Activated naive CD8-positive, alpha-beta T cell treated with anti-CD3 and anti-CD28 coated beads, Interleukin-2, amount 50 U/mL, for 16 hours (primary cell): ENCODE results near the gene CBR4.
"Not testable (repeated sequence)": the region's sequence is repeated elsewhere in the genome, so short reads cannot be mapped to it uniquely, and the experiment has no call there.

ENCODE experiments used
- DNase-seq: peaks from one replicate; pipeline ENCODE4 v3.0.0-alpha.2; 2020; ENCODE audit warnings: low read depth, low spot score

CBR4 gene

DNA sequence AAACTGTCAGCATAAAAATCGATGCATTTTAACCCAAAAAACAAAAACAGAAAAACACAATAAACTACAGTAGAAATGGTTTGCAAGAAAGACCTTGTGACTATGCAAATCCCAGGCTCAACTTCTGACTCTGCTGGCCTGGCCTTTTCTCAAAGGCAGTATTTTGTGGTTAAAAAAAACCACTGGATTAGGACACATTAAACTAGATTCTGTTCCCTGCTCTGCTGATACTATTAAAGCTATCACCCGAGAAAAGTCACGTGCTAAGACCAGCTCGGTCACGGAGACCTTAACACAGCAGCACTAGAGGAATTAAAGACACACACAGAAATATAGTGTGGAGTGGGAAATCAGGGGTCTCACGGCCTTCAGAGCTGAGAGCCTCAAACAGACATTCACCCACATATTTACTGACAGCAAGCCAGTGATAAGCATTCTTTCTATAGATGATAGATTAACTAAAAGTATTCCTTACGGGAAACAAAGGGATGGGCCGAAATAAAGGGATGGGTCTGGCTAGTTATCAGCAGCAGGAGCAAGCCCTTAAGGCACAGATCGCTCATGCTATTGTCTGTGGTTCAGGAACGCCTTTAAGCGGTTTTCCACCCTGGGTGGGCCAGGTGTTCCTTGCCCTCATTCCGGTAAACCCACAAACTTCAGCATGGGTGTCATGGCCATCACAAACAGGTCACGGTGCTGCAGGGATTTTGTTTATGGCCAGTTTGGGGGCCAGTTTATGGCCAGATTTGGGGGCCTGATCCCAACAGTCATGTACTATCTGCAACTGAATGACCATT, 16.1 kb downstream of the CBR4 start:
- DNase-seq: no peak

DNA sequence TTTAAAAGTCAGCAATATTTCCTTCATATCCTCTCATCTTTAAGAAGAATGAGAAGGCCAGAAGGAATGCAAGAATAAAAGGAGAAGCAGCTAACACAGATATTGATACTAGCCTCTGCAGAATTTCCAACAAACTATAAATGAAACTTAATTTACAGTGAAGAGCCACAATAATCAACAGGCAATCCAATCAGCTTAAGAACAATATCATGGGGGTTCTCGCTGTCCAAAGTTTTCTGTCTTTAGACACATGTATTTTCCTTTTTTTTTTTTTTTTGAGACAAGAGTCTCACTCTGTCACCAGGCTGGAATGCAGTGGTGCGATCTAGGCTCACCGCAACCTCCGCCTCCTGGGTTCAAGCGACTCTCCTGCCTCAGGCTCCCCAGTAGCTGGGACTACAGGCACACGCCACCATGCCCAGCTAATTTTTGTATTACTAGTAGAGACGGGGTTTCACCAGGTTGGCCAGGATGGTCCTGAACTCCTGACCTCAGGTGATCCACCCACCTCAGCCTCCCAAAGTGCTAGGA, 17.0 kb downstream of the CBR4 start:
- not testable (repeated sequence) for DNase-seq

GRCh38 chr4:168981942-168982341, 28.1 kb downstream of the CBR4 start:
- no peak for DNase-seq

DNA sequence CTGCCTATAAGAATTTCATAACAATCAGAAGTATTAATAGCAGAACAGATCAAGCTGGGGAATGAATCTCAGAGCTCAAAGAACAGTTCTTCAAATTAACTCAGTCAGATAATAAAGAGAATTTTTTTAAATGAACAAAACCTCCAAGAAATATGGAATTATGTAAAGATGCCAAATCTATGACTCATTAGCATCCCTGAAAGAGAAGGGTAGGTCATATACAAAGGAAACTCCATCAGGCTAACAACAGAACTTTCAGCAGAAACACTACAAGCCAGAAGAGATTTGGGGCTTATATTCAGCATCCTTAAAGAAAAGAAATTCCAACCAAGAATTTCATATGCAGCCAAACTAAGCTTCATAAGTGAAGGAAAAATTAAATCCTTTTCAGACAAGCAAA, 28.6 kb downstream of the CBR4 start:
- no peak for DNase-seq

- no peak for DNase-seq
Measured at GRCh38 chr4:168979338-168979737, 30.7 kb downstream of the CBR4 start.

DNA sequence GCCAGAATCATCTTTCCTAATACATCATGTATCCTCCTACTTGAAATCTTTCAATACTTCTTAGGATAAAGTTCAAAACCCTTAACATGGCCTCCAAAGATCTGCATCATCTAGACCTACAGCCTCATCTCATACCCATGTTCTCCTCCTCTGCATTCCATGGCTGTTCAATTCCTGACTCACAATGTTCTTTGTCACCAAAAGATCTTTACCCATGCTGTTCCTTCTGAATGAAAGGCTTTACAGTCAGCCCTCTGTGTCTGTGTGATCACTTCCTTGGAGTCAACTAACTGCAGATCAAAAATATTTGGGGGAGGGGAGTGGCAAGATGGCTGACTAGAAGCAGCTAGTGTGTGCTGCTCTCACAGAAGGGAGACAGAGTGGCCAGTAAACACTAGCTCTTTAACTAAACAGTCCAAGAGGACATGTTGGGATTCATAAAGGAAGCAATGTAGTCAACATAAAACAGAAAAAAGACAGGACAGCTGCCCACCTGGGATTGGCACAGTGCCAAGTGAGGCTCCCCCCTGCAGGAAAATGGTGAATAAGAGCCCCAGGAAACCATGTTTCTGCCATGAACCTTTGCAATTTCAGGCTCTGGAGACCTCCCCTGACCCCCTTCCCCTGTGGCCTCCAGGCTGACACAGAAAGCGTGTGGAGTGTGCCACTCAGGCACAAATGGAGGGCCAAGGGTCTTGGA, 31.9 kb downstream of the CBR4 start:
- no peak for DNase-seq

DNA sequence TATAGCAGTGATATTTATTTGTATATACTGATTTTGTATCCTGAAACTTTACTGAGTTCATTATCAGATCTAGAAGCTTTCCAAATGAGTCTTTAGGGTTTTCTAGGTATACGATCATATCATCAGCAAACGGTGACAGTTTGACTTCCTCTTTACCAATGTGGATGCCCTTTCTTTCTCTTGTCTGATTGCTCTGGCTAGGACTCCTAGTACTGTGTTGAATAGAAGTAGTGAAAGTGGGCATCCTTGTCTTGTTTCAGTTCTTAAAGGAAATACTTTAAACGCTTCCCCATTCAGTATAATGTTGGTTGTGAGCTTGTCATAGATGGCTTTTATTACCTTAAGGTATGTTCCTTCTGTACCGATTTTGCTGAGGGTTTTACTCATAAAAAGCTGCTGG, 37.5 kb downstream of the CBR4 start:
- no peak for DNase-seq

DNA sequence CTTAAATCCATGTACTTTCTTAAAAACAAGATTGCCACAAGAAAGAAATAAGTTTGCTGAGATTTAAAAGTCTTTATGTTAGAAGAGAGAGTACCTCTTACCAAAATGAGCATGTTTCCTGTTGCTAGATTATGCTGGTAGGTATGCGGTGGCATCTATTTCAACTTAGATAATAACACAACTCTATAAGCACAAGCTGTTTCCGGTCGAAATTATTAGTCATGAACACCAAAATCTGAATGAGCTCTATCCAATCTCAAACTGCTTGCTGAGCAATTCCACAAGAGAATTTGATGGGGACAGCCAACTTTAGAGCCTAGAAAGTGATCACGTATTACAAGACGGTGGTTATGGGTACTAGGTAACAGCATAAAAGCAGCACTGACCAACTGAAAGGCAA, 49.3 kb downstream of the CBR4 start:
- no peak for DNase-seq

GRCh38 chr4:168955674-168956073, 54.4 kb downstream of the CBR4 start:
- no peak for DNase-seq

GRCh38 chr4:168952821-168953246, 57.2 kb downstream of the CBR4 start:
- not testable (repeated sequence) for DNase-seq

GRCh38 chr4:168945291-168945690, 64.8 kb downstream of the CBR4 start:
- DNase-seq: no peak

DNA sequence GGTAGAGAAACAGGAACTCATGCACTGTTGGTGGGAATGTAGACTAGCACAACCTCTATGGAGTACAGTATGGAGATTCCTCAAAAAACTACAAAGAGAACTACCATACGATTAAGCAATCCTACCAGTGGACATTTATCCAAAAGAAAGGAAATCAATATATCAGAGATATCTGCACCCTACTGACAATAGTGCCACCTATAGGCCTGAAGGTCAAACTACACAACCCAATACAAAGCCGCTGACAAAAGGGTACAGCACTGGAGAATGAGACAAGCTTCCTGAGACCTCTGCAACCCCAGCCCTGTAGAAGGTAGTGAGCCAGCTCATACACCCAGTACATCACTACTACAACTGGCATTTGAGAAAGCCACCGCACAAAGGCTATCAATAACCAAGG, 67.1 kb downstream of the CBR4 start:
- DNase-seq: no peak
